NCI-H345 treated with DMSO at 0.1 percent for 48 hours (cell line): ENCODE results near the gene STAC2.
A peak's percentile ranks its signal among the peaks of the same experiment; 100 is the strongest.
"Not testable (repeated sequence)": the region's sequence is repeated elsewhere in the genome, so short reads cannot be mapped to it uniquely, and the experiment has no call there.

Experiments
- DNase-seq: peaks from one replicate; lab custom pipeline; 2025; ENCODE audit not compliant: unreplicated experiment; lab: John Stamatoyannopoulos, UW

STAC2 gene

DNA sequence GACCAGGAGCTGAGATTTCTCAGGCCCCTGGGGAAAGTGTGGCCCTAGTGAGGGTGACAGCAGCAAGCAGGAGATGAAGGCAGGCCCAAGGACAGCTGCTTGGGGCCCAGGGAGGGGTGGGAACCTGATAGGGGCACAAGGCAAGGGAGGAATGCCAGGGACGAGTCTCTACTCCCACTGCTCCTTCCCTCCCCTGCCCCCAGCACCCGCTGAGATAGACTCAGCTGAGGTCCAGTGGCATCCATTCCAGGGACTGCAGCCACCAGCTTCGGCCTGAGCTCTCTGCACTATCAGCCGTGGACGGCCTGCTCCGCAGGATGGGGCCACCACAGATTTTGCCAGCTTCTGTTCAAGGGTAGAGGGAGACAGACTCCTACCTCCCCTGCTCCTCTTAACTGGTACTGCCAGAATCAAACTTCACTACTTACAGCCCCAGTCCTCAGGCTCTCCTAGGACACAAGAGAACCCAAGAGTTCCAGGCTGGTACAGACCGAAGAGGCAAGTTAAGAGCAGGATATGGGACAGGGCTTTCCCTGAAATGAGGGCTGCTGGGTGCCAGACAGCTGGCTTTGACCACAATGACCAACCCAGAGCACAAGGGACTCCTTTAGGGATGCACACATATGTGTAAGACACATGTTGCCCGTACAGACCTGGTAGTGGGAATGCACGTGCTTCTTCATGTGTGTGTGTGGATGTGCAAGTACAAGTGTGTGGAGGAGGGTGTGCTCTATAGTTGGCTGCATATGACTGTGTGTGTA lies 33.8 kb downstream of the STAC2 start:
- no peak for DNase-seq

DNA sequence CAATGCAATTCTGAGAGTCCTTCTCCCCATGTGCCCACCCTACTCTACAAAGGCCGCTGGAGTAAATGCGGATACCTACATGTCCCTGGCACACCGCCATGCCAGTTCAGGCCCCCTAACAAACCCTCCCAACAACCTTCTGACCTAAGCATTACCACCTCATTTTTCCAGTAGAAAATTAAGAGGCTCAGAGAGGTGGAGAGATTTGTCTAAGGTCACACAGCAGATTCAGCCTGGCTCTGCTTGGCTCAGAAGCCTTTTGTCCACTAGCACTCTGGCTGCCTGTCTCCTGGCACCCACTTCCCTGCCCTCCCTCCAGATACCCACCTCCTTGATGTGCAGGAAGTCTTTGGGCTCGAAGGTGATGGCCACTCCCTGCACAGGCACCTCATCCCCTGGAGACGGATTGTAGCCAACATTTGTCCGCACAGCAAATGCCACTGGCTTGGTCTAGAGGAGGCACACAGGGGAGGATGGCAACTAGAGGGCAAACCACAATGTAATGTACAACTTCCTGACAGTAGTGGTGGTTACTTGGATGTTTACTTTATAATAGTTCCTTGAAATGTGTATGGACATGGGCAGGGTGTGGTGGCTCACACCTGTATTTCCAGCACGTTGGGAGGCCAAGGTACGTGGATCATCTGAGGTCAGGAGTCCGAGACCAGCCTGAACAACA lies 38.5 kb downstream of the STAC2 start:
- DNase-seq = no peak

DNA sequence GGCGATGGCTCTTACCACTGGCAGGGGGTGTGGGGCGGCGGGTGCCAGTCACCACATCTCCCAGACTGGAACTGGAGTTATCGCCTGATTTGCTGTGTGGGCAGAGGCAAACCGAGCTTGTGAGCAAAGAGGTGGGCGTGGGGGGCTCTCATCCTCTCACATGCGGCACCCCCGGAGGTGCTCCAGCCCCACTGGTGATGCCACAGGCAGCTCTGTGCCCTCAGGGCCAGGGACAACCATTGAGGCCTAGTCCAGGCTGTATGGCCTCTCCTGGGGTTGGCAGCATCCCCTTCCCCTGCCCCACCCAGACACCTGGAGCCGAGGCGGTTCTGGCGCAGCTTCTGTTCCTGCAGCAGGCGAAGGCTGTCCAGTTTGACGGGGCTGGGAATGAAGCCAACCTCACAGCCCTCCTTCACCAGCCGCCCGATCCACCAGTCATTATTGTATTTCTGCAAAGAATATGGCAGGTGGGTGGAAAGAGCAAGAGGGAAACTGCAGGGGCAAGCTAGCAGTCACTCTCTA lies 39.2 kb downstream of the STAC2 start:
- DNase-seq = no peak

DNA sequence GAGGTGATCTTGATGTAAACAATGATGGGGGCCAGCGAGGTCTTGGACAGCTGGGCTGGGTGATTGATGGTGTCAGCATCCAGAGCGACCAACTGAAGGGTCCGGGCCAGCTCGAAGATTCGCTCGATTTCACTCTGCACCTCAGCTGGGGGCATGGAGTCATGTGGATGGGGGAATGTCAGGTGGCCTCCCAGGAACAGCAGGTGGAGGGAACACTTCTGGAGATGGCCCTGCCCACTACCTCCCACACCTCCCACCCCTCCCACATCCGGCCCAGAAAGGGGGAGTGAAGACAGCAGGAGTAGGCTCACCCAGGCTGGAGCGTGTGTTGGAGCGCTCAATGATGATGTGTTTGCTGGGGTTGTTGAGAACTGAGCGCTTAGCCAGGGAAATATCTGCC lies 42.0 kb downstream of the STAC2 start:
- DNase-seq = no peak

DNA sequence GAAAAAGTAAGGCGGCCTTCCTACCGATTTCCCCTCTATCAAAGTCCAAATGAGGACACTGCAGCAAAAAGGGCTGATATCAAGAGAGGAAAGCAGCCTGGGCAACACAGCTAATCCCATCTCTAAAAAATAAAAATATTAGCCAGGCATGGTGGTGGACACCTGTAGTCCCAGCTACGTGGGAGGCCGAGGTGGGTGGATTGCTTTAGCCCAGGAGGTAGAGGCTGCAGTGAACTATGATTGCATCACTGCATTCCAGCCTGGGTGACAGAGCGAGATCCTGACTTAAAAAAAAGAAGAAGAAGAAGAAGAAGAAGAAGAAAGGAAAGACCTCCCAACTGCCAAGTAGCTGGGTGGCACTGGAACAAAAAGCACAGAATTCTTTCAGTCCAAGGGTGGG lies 42.7 kb downstream of the STAC2 start:
- DNase-seq = no peak

DNA sequence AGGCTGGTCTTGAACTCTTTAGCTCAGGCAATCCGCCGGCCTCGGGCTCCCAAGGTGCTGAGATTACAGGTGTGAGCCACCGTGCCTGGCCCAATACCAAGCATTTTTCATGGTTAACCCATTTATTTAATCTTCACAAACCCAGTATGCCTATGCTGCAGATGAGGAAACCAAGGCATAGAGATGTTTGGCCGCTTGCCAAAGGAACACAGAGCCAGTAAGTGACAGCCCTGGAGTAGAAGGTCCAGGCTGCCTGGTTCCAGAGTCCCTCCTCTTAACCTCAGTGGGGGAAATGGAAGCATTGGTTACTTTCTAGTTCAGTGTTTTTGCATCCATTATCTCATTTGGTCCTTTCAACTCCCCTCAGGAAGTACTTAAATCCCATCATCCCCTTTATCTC lies 44.4 kb downstream of the STAC2 start:
- DNase-seq = no peak

DNA sequence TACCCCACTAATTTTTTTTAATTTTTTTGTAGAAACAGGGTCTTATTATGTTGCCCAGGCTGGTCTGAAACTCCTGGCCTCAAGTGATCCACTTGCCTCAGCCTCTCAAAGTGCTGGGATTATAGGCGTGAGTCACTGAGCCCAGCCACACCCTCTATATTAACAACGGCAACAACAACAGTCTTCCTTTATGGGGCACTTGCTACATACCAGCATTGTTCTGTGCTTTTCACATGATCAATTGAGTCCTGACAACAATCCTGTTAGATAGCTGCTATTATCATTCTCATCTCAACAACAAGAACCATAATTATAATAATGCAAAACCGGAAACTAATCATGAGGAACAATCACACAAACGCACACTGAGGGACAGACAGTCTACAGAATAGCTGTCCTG lies 47.2 kb downstream of the STAC2 start:
- DNase-seq = no peak

DNA sequence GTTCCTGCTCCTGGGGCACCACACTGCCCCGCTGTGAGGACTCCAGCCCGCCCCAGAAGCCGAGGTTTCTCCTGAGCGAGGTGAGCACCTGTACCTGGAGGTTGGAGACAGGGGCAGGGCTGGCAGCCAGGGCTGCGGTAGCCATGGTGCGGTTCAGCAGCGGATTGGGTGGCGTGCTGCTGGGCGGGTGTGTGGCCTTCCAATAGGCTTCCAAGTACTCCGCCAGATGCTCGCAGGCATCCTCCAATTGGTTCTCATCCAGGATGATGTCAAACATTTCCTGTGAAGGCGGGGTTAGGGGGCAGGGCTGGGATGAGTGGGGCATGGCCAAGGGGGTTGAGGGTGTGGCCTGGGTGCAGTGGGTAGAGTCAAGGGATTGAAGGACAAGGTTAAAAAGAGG lies 48.5 kb downstream of the STAC2 start:
- no peak for DNase-seq

DNA sequence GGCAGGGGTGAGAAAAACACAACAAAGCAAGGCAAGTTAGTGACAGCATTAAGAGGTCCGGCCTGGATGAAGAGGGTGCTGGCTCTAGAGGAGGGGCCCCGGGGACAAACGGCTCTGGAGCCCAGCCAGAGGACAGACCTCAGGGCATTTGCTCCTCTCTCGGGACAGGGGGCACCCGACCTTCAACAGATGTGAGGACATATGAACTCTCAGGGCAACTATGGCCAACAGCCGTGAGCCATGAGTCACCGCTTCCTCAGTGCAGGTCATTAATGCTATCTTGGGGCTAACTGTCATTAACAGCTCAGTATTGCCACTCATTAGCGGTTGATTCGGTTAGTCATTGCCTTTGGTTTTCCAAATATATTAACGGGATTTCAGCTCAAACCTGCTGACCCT lies 50.1 kb downstream of the STAC2 start:
- no peak for DNase-seq

DNA sequence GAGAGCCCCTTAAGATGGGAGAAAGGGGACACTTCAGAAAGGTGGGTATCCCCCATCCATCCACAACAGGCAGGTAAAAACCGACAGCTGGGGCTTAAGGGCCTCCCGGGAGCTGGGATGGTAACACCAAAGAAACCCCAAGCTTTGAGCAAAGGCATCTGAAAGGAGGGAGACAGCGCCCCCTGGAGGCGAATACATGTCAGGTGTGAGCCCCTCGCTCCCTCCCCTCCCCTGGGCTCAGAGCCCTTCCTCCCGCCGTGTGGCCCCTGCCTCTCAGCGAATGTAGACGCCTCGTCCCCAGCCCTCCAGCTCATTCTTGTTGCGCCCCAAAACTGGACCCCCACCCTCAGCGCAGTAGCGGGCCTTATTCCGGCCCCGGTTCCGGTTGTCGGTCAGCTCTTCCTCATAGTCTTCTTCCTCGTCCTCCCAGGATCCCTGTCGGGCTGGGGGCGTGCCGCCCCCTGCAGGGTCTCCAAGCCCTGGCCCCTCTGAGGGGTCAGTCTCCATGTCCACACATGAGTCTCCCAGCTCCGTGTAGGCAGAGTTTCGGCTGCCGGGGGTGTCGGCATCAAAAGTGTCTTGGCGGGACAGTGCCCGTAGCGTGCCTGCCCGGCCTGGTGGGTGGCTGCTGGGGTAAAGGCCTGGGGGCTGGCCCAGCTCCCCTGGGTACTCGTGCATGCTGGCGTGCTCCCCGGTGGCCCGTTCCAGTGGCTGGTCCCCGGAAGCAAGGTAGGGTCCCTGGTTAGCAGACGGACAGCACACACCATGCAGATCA lies 50.6 kb downstream of the STAC2 start:
- DNase-seq = peak; percentile 22

DNA sequence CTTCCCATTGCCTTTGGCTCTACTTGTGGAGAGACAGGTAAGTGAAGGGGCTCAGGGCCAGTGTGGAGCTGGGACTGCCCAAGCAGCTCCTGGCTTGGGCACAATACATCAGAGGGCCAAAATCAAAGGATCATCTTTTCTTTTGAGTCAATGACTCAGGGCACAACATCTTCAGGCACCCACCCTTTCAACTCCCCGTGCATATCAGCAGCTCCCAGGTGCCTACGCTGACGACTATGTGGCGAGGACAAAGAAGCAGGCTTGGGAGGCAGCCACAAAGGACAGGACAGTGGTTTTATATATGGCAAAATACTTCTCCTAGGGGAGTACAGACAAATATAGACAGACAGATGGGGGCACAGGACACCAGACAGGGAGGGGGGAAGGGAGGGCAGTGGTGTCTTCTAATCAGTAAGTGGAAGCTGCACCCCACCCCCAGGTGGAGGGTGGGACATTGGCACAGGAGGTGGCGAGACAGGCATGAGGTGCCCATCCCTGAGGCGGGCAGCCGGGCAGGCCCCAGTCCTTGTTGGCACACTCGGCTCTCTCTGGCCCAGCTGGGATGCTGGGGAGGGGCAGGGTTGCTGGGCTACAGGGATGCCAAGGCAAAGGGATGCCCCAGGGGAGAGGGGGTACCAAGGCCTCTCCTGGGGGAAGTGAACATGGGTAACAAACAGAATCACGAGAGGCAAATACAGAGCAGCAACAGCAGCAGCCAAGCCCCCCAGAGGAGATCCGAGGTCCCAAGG lies 52.0 kb downstream of the STAC2 start:
- no peak for DNase-seq

DNA sequence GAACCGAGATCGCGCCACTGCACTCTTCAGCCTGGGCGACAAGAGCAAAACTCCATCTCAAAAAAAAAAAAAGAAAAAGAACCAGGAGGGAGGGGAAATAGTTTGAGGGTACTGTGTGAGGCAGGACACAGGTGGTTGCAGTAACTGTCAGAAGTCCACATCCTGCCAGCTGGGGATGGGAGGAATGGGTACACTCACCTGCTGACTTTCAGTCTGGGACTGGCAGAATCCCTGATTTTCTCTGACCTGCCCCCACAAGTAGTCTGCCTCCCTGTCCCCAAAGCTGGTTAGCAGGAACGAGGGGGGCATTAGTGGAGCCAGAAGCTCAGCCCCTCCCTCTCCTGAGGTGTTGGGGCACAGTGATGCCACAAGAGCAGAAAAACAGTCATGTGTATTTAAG lies 52.7 kb downstream of the STAC2 start:
- no peak for DNase-seq

DNA sequence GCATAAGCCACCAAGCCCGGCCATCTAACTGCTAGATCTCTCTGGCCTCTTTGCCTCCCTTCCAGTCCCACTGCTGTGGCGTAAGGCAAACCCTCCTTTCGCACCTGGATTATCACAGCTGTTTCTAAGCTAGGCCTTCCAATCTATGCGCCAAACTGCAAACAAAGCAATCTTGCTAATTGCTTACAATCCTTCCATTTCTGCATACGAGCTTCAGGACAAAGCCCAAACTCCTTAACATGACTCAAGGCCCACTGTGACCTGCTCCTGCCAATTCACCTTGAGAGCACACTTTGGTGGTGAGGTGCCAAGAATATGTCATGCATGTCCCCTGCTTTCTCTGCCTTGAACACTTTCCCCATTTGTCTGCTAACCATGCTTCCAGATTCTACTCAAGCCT lies 53.8 kb downstream of the STAC2 start:
- DNase-seq = no peak

DNA sequence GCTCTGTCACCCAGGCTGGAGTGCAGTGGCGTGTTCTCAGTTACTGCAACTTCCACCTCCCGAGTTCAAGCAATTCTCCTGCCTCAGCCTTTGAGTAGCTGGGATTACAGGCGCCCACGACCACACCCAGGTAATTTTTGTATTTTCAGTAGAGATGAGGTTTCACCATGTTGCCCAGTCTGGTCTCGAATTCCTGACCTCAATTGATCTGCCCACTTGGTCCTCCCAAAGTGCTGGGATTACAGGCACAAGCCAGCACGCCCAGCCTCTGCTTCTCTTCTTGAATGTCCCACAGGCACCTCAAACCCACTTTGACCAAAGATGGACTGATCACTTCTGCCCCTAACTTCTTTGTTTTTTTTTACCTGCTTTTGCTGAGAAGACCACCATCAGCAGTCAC lies 55.2 kb downstream of the STAC2 start:
- no peak for DNase-seq

DNA sequence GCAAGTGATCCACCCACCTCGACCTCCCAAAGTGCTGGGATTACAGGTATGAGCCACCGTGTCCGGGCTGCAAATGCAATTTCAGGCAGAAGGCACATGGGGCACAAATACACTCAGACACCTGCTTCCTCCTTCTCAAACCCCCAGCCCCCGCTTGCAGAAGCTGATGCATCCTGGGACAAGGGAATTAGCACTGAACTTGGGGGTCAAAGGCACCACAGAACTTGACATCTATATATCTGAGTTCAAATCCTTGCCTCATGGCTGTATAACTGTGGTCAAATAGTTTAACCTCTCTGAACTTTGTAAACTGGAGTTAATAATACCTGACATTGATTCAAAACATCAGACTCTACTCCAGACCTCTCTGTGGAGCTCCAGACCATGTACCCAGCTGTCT lies 55.6 kb downstream of the STAC2 start:
- DNase-seq = no peak

DNA sequence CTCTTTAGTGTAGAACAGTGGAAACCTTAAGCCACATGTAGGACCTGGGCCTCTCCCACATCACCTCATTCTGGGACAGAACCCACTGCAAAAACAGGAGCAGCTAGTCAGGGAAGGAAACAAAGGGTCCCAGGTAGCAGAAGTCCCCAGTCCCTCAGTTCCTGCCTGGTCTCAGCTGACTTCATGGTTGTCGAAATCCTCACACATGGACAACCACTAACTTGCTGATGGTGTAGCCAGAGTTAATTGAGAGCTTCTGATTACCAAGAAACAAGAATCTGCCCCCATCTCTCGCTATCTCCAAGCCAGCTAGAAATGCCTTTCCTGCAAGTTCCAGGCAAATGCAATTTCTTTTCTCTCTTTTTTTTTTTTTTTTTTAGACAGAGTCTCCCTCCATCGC lies 56.2 kb downstream of the STAC2 start:
- DNase-seq = no peak

DNA sequence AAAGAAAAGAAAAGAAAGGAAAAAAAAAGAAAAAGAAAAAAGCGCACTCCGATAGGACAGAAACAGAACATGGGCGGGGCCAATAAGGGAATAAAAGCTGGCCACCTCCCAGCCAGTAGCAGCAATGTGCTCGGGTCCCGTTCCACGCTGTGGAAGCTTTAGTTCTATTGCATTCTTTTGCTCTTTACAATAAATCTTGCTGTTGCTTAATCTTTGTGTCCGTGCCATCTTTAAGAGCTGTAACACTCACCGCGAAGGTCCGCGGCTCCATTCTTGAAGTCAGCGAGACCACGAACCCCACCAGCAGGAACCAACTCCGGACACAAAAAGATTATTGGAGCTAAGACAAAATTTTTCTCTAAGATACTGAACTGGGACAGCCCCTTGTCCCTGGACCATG lies 56.6 kb downstream of the STAC2 start:
- no peak for DNase-seq

DNA sequence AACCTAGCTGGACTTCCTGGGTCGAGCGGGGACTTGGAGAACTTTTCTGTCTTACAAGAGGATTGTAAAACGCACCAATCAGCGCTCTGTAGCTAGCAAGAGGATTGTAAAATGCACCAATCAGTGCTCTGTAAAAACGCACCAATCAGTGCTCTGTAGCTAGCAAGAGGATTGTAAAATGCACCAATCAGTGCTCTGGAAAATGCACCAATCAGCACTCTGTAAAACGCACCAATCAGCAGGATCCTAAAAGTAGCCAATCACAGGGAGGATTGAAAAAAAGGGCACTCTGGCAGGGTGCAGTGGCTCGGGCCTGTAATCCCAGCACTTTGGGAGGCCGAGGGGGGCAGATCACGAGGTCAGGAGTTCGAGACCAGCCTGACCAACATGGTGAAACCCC lies 57.2 kb downstream of the STAC2 start:
- DNase-seq = not testable (repeated sequence)

DNA sequence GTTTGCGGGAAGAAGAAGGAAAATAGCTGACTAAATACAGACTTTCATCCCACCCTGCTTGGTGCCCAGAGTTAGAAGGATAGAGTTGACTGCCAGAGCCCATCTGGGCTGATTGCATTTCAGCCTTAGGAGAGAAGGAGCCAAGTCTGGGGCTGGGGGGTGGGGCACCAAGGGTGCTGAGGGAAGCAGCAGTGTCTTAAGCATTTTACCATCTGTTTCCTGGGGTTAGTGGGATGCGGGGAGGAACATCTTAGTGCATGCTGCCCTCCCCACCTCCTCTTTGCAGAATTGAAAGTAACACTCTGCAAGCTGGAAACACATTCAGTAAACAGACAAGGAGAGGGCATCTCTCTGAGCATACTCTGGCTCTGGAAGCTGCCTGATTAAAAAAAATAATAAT lies 58.3 kb downstream of the STAC2 start:
- DNase-seq = no peak

DNA sequence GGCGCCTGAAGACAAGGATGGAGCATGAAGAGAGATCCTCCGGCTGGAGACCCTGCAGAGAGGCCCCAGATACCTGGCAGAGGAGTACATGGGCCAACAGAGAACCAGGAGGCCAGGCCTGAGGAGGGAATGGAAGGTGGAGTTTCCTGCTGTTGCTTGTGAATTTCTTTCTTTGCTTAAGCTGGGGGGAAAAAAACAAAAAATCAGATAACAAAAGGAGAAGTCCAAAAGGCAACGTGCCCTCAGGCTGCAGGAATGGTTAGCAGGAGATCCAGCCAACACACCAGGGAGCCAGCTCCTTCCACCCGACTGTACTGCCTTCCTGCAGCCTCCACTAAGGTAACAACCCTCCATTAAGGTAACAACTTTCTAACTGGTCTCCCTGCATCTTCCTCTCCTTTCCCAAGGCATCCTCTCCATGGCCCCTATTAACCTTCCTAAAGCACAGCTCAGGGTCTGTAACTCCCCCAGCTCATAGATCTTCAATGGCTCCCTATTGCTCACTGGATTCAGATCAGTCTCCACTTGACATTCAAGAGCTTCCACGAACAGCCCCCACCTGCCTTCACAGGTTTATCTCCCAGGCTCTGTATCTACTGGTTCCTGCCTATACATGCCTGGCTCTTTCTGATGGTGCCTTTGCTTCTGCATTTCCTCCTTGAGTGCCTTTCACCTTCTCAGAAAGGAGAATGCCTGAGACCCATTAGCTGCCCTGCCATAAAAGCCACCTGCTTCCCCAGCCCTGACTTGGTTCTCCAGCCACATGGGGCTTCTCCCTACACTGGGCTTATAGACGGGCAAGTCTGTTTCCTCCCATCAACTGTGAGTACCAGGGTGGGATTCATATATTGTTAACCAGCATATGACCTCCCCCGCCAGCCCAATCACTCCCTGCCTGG lies 59.1 kb downstream of the STAC2 start:
- no peak for DNase-seq
